ENCODE data around the gene COPA. TPM values are rescaled to one million over a fixed set of nuclear protein-coding genes. Genes with fewer than 3 reads are reported as not detected.

Gene COPA
- total RNA-seq, 4 donors from 2014 or later, result 74.9 to 99.8 (median 91.3) TPM

DNA sequence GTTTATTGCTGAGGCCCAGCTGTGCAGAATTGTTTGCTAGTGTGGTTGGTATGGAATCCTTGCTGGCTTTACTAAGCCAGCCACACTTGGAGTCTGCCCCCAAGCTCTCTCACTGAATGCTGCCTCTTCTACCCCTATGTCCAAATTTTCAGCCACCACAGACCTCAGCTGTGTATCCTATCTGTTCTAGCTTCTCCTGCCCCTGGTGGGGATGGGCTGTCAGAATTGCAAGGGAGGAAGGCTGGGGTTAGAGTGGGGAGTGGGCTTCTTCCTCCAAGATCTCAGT is 28.2 kb upstream of the COPA start:
- H3K36me3 ChIP-seq, result no peaks in the 10 kb centered on the region
- H3K27me3 ChIP-seq, result peaks cover 0 to 30% (median 0%) of the 10 kb centered on the region in 4 donors
- H3K27ac ChIP-seq, result no peak overlapping the region
- no peak for DNase-seq
- intact Hi-C loops (cut with DNase I), result no loop called here
- no peaks in the 10 kb centered on the region for H3K9me3 ChIP-seq
- no peak for TF ChIP-seq POLR2A (IDR thresholded peaks at IDR 0.05)
- TF ChIP-seq, protein P1, sequence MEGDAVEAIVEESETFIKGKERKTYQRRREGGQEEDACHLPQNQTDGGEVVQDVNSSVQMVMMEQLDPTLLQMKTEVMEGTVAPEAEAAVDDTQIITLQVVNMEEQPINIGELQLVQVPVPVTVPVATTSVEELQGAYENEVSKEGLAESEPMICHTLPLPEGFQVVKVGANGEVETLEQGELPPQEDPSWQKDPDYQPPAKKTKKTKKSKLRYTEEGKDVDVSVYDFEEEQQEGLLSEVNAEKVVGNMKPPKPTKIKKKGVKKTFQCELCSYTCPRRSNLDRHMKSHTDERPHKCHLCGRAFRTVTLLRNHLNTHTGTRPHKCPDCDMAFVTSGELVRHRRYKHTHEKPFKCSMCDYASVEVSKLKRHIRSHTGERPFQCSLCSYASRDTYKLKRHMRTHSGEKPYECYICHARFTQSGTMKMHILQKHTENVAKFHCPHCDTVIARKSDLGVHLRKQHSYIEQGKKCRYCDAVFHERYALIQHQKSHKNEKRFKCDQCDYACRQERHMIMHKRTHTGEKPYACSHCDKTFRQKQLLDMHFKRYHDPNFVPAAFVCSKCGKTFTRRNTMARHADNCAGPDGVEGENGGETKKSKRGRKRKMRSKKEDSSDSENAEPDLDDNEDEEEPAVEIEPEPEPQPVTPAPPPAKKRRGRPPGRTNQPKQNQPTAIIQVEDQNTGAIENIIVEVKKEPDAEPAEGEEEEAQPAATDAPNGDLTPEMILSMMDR (IDR thresholded peaks at IDR 0.05), result no peak
- no peak overlapping the region for H3K4me3 ChIP-seq
- peaks cover 0 to 20% (median 3%) of the 10 kb centered on the region in 3 donors for H3K4me1 ChIP-seq

GRCh38 chr1:160370561-160371345 is 27.7 kb upstream of the COPA start:
- no peak for DNase-seq
- intact Hi-C loops (cut with DNase I), result no loop called here
- no peak overlapping the region for H3K4me3 ChIP-seq

GRCh38 chr1:160369087-160369486 is 26.0 kb upstream of the COPA start:
- H3K9me3 ChIP-seq, result no peaks in the 10 kb centered on the region
- no peak overlapping the region for H3K4me3 ChIP-seq
- no peaks in the 10 kb centered on the region for H3K36me3 ChIP-seq
- no peaks in the 10 kb centered on the region for H3K4me1 ChIP-seq
- no peak overlapping the region for H3K27ac ChIP-seq
- peaks cover 0 to 30% (median 0%) of the 10 kb centered on the region in 4 donors for H3K27me3 ChIP-seq
- DNase-seq, result no peak
- TF ChIP-seq POLR2A (IDR thresholded peaks at IDR 0.05), result no peak
- WGBS, 2 donors, result 70 to 72% methylated on average over 1 of the region's 1 CpG
- intact Hi-C loops (cut with DNase I), result no loop called here

More at GRCh38 chr1:160370561-160371345, 27.7 kb upstream of the COPA start:
- TF ChIP-seq POLR2A (IDR thresholded peaks at IDR 0.05), result no peak
- TF ChIP-seq, protein P1 (IDR thresholded peaks at IDR 0.05), result no peak
- Histone ChIP-seq H3K9me3 (no peaks in the 10 kb centered on the region), H3K4me1 (peaks cover 0 to 15% (median 3%) of the 10 kb centered on the region in 3 donors), H3K36me3 (no peaks in the 10 kb centered on the region), H3K27ac (no peak overlapping the region), H3K27me3 (peaks cover 0 to 30% (median 0%) of the 10 kb centered on the region in 4 donors)
- 87 to 90% methylated on average over 21 to 32 of the region's 42 CpGs for WGBS, 2 donors

- Histone ChIP-seq H3K36me3 (no peaks in the 10 kb centered on the region), H3K4me1 (no peaks in the 10 kb centered on the region), H3K4me3 (no peak overlapping the region), H3K27me3 (peaks cover 0 to 30% (median 0%) of the 10 kb centered on the region in 4 donors), H3K27ac (no peak overlapping the region), H3K9me3 (no peaks in the 10 kb centered on the region)
- intact Hi-C loops (cut with DNase I), result no loop called here
- TF ChIP-seq, protein P1 (IDR thresholded peaks at IDR 0.05), result no peak
- no peak for TF ChIP-seq POLR2A (IDR thresholded peaks at IDR 0.05)
- DNase-seq, result no peak
- WGBS, 2 donors, result 79 to 84% methylated on average over 3 of the region's 4 CpGs
These were observed 25.2 kb upstream of the COPA start for GRCh38 chr1:160367934-160368923.

DNA sequence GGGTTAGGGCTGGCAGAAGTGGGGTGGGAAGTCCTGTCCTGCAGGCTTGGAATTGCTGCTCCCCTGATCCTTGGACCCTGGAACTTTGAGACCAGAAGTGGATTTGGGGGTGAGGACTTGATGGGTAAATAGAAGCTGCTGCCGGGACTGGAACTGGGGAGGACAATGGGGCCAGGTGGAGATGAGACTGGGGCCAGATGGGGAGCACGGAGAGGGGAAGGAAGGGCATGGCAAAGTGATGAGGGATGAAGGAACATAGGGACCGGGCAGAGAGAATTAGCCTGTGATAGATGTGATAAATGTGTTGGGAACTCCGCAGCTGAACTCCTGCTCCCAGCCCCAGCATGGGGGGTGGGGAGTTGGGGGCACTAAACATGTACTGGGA is 24.5 kb upstream of the COPA start:
- TF ChIP-seq, protein P1 (IDR thresholded peaks at IDR 0.05), result no peak
- no peak for TF ChIP-seq POLR2A (IDR thresholded peaks at IDR 0.05)
- DNase-seq, result no peak
- WGBS, 2 donors, result 56 to 60% methylated on average over 4 of the region's 4 CpGs
- Histone ChIP-seq H3K36me3 (no peaks in the 10 kb centered on the region), H3K9me3 (no peaks in the 10 kb centered on the region), H3K4me3 (no peak overlapping the region), H3K4me1 (no peaks in the 10 kb centered on the region), H3K27me3 (peaks cover 0 to 30% (median 0%) of the 10 kb centered on the region in 4 donors), H3K27ac (no peak overlapping the region)
- intact Hi-C loops (cut with DNase I), result no loop called here
